Naive B cell (primary cell): Measurements from ENCODE around the gene WFDC6. TPM values are rescaled to one million over a fixed set of nuclear protein-coding genes. Genes with fewer than 3 reads are reported as not detected.

Experiments
- ATAC-seq, 2 donors: fragments of 150-1000 bp; cut with Tn5 transposase; 2 replicates each; pipeline ENCODE4 v1.10.0; 2021; ENCODE audit warnings: low read depth in 2 of 2, mild to moderate bottlenecking in 2 of 2, moderate library complexity in 2 of 2
- DNase-seq: peaks from one replicate; pipeline ENCODE4 v3.0.0; 2022
- H3K27ac Mint-ChIP-seq, 6 donors: one replicate each; pipeline ENCODE4 v1.8.0; 2020 to 2022; ENCODE audit warnings: mild to moderate bottlenecking in 6 of 6, mixed read lengths in 6 of 6, moderate library complexity in 5 of 6, inconsistent platforms in 2 of 6
- H3K27me3 Mint-ChIP-seq, 3 donors: one replicate each; pipeline ENCODE4 v1.8.0; 2021 to 2022; ENCODE audit warnings: mixed read lengths in 3 of 3, mild to moderate bottlenecking in 1 of 3
- H3K36me3 Mint-ChIP-seq, 2 donors: one replicate each; pipeline ENCODE4 v1.8.0; 2020 to 2022; ENCODE audit warnings: mixed read lengths in 2 of 2, inconsistent platforms in 1 of 2, mild to moderate bottlenecking in 1 of 2
- H3K4me1 Mint-ChIP-seq, 3 donors: one replicate each; pipeline ENCODE4 v1.8.0; 2020 to 2022; ENCODE audit warnings: mixed read lengths in 3 of 3, inconsistent platforms in 1 of 3, mild to moderate bottlenecking in 1 of 3, moderate library complexity in 1 of 3
- H3K4me3 Mint-ChIP-seq, 8 donors: one replicate each; pipeline ENCODE4 v1.8.0; 2020 to 2022; ENCODE audit warnings: mild to moderate bottlenecking in 8 of 8, mixed read lengths in 8 of 8, moderate library complexity in 8 of 8, inconsistent platforms in 2 of 8
- H3K9me3 Mint-ChIP-seq, 7 donors: one replicate each; pipeline ENCODE4 v1.8.0; 2020 to 2022; ENCODE audit warnings: mixed read lengths in 7 of 7, mild to moderate bottlenecking in 5 of 7, inconsistent platforms in 2 of 7, moderate library complexity in 1 of 7
- polyA plus RNA-seq, 6 donors: library from polyadenylated mRNA; unstranded; fragments of 300-500 nt; fragmentation: Illumina TruSeq; gene quantifications; one replicate each; pipeline ENCODE4 v1.2.3, GENCODE V29; 2021; ENCODE audit warnings: low read depth in 6 of 6

The WFDC6 gene
- polyA plus RNA-seq, 6 donors from 2014 or later = not detected

GRCh38 chr20:45484676-45485075, 54.6 kb downstream of the WFDC6 start:
- H3K27ac Mint-ChIP-seq = no peak overlapping the region
- H3K27me3 Mint-ChIP-seq = peaks cover 35 to 70% (median 51%) of the 10 kb centered on the region in 3 donors
- H3K4me1 Mint-ChIP-seq = no peaks in the 10 kb centered on the region
- H3K4me3 Mint-ChIP-seq = no peak overlapping the region
- no peak for DNase-seq
- peaks cover 0 to 4% of the 10 kb centered on the region in 2 donors for H3K36me3 Mint-ChIP-seq
- H3K9me3 Mint-ChIP-seq = peaks cover 0 to 3% (median 0%) of the 10 kb centered on the region in 7 donors
- no peak for ATAC-seq

Other genes with a start within 250 kb of the WFDC6 start
- not detected for gene RBPJL, start 232.6 kb downstream of the WFDC6 start, polyA plus RNA-seq
- not detected for gene MATN4, start 231.2 kb downstream of the WFDC6 start, polyA plus RNA-seq
- not detected for gene SDC4, start 191.1 kb downstream of the WFDC6 start, polyA plus RNA-seq
- gene SYS1, start 176.3 kb downstream of the WFDC6 start, polyA plus RNA-seq = 10 to 100 TPM; 16.3 to 37.7 (median 36.1) TPM
- under 1 TPM in 4 of 6 donors, not detected in 2; 0.14 to 0.29 (median 0.21) TPM for gene TP53TG5, start 161.2 kb downstream of the WFDC6 start, polyA plus RNA-seq
- 1 to 10 TPM; 1.1 to 3.3 (median 2.1) TPM for gene DBNDD2, start 131.2 kb downstream of the WFDC6 start, polyA plus RNA-seq
- gene PIGT, start 123.3 kb downstream of the WFDC6 start, polyA plus RNA-seq = 100 to 1,000 TPM in 1 of 6 donors, 10 to 100 TPM in 5; 62.0 to 113 (median 77.9) TPM
- gene WFDC2, start 69.7 kb downstream of the WFDC6 start, polyA plus RNA-seq = not detected
- gene SPINT3, start 23.9 kb downstream of the WFDC6 start, polyA plus RNA-seq = not detected
- not detected for gene EPPIN, start 7.9 kb upstream of the WFDC6 start, polyA plus RNA-seq
- gene WFDC8, start 39.8 kb upstream of the WFDC6 start, polyA plus RNA-seq = not detected
- not detected for gene WFDC10A, start 90.3 kb upstream of the WFDC6 start, polyA plus RNA-seq
- not detected for gene WFDC9, start 91.8 kb upstream of the WFDC6 start, polyA plus RNA-seq
- not detected for gene WFDC11, start 130.8 kb upstream of the WFDC6 start, polyA plus RNA-seq
- gene WFDC13, start 162.6 kb upstream of the WFDC6 start, polyA plus RNA-seq = not detected
- not detected for gene WFDC10B, start 165.5 kb upstream of the WFDC6 start, polyA plus RNA-seq
- gene SPINT4, start 182.9 kb upstream of the WFDC6 start, polyA plus RNA-seq = not detected